Uterus (tissue), 2 donors: ENCODE measurements around the gene HOXD8.

Source experiments
- POLR2A ChIP-seq, 2 donors: fragments of 450-650 bp; IDR thresholded peaks; one replicate each; pipeline ENCODE4 v1.6.1; 2016; ENCODE audit warnings: antibody characterized with exemption in 2 of 2, mild to moderate bottlenecking in 1 of 2, moderate library complexity in 1 of 2
- TF ChIP-seq, protein P1 (sequence below), 4 experiments: fragments of 200-600 bp in 2 of 4; fragments of 450-650 bp in 2 of 4; sonication (generic) in 2 of 4; IDR thresholded peaks; one replicate each; pipeline ENCODE4 v1.5.1; 2016 to 2019; ENCODE audit warnings: antibody characterized with exemption in 4 of 4, mild to moderate bottlenecking in 2 of 4, moderate library complexity in 1 of 4

DNA sequence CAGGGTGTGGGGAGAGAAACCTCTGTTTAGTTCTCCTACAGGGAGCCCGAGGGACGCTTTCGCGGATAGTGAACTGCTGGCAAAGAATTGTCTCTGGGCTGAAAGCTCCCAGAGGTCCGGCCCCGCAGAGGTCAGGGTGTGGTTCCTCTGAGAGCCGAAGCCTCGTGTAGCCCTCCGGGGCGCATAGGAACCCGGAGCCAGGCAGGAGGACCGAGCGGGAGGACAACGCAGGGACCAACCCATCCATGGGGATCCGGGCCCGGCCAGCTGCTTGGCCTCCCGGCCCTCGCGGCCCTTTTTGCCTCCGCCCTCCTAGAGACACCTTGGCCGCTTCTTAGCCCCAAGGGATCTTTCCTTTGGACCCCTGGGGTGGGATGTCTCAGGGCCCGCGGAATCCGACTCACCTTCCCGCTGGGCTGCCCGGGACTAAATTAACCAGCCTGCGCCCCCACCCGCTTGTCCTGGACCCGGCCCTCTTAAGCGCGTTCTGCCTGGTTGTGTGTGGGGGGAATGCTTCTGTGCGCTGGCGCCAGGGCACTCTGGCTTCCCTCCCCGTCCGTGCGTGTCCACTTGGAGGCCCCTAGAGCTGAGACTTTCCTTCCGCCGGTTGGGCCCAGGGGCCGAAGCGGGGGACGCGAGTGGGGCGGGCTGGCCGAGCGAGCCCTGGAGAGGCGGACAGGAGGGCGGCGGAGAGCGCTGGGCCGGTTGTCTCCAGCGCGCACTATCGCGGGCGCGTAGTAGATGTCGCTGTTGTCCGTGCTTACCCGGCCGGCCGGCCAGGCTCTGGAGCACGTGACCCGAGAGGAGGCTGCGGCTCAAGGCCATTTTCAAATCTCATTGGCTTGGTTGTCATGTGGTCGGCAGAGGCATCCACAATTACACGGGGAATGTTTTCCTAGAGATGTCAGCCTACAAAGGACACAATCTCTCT lies 13.4 kb upstream of the HOXD8 start, which contains the start of gene HOXD10:
- TF ChIP-seq, protein P1, sequence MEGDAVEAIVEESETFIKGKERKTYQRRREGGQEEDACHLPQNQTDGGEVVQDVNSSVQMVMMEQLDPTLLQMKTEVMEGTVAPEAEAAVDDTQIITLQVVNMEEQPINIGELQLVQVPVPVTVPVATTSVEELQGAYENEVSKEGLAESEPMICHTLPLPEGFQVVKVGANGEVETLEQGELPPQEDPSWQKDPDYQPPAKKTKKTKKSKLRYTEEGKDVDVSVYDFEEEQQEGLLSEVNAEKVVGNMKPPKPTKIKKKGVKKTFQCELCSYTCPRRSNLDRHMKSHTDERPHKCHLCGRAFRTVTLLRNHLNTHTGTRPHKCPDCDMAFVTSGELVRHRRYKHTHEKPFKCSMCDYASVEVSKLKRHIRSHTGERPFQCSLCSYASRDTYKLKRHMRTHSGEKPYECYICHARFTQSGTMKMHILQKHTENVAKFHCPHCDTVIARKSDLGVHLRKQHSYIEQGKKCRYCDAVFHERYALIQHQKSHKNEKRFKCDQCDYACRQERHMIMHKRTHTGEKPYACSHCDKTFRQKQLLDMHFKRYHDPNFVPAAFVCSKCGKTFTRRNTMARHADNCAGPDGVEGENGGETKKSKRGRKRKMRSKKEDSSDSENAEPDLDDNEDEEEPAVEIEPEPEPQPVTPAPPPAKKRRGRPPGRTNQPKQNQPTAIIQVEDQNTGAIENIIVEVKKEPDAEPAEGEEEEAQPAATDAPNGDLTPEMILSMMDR (IDR thresholded peaks at IDR 0.05), result peak; percentile 65 to 76 (median 68)
- peak; percentile 93 to 98 for TF ChIP-seq POLR2A (IDR thresholded peaks at IDR 0.05)
